ENCODE measurements around the gene HCFC1.

- no peak for TF ChIP-seq CTCF (conservative IDR thresholded peaks at IDR 0.05; ENCODE audit: low read depth, low read length)
- TF ChIP-seq EZH2 (IDR thresholded peaks at IDR 0.05; ENCODE audit: borderline replicate concordance, low read depth, low read length, poor library complexity, severe bottlenecking) = no peak
These were observed 11.7 kb upstream of the HCFC1 start for GRCh38 chrX:153983321-153983801.
